Activated CD8-positive, alpha-beta memory T cell treated with anti-CD3 and anti-CD28 coated beads for 24 hours (primary cell): ENCODE results near the gene C2orf80.
"Not testable (repeated sequence)": the region's sequence is repeated elsewhere in the genome, so short reads cannot be mapped to it uniquely, and the experiment has no call there.

Experiments
- DNase-seq: peaks from one replicate; pipeline ENCODE4 v3.0.0-alpha.2; 2020

Gene C2orf80

GRCh38 chr2:208175840-208176153, 14.0 kb downstream of the C2orf80 start:
- no peak for DNase-seq

- DNase-seq = peak; percentile 76
These were observed 14.6 kb downstream of the C2orf80 start for GRCh38 chr2:208175069-208175839.

GRCh38 chr2:208174144-208174543, 15.7 kb downstream of the C2orf80 start:
- DNase-seq = no peak

GRCh38 chr2:208172125-208172524, 17.7 kb downstream of the C2orf80 start:
- DNase-seq = no peak

GRCh38 chr2:208164951-208165755, 24.7 kb downstream of the C2orf80 start:
- no peak for DNase-seq

- DNase-seq = no peak
These were observed 26.3 kb downstream of the C2orf80 start, which contains the start of gene CRYGA for GRCh38 chr2:208163489-208163888. Gene CRYGA, minus strand, starts transcription at chr2:208163589. Its CDS starts 33 bp downstream, at chr2:208163556.

GRCh38 chr2:208156439-208156838, 33.4 kb downstream of the C2orf80 start:
- no peak for DNase-seq

GRCh38 chr2:208153156-208153555, 36.7 kb downstream of the C2orf80 start:
- DNase-seq = no peak

GRCh38 chr2:208150956-208151355, 38.9 kb downstream of the C2orf80 start:
- no peak for DNase-seq

GRCh38 chr2:208150094-208150493, 39.7 kb downstream of the C2orf80 start:
- no peak for DNase-seq

- no peak for DNase-seq
These were observed 41.0 kb downstream of the C2orf80 start for GRCh38 chr2:208148803-208149202.

- no peak for DNase-seq
These were observed 42.1 kb downstream of the C2orf80 start for GRCh38 chr2:208147759-208148158.

GRCh38 chr2:208147008-208147407, 42.8 kb downstream of the C2orf80 start:
- DNase-seq = no peak

- DNase-seq = no peak
These were observed 43.8 kb downstream of the C2orf80 start, which contains the start of gene CRYGB for GRCh38 chr2:208146006-208146405. Gene CRYGB, minus strand, starts transcription at chr2:208146158. Its CDS starts 38 bp downstream, at chr2:208146120.

- no peak for DNase-seq
These were observed 46.7 kb downstream of the C2orf80 start for GRCh38 chr2:208142925-208143799.

- DNase-seq = no peak
These were observed 47.4 kb downstream of the C2orf80 start for GRCh38 chr2:208142240-208142924.

GRCh38 chr2:208139447-208139846, 50.4 kb downstream of the C2orf80 start:
- no peak for DNase-seq

GRCh38 chr2:208138334-208138733, 51.5 kb downstream of the C2orf80 start:
- DNase-seq = not testable (repeated sequence)

GRCh38 chr2:208136716-208137094, 53.1 kb downstream of the C2orf80 start:
- DNase-seq = no peak

- DNase-seq = no peak
These were observed 53.8 kb downstream of the C2orf80 start for GRCh38 chr2:208135794-208136715.

GRCh38 chr2:208134928-208135586, 54.8 kb downstream of the C2orf80 start:
- peak; percentile 59 for DNase-seq
